ENCODE data around the gene ZNRF3.
"Not testable (repeated sequence)": the region's sequence is repeated elsewhere in the genome, so short reads cannot be mapped to it uniquely, and the experiment has no call there.

Gene ZNRF3

GRCh38 chr22:28995551-28995950 is 112.2 kb downstream of the ZNRF3 start:
- no peak overlapping the region for H3K4me3 ChIP-seq (ENCODE audit: low read length)
- H3K36me3 ChIP-seq (ENCODE audit: control insufficient read depth, low read depth, low read length), result peaks cover 12% of the 10 kb centered on the region
- H3K4me1 ChIP-seq (ENCODE audit: control insufficient read depth, low read depth, low read length), result peaks cover 15% of the 10 kb centered on the region
- H3K27ac ChIP-seq (ENCODE audit: low read length), result no peak overlapping the region
- no peak overlapping the region for H3K9ac ChIP-seq (ENCODE audit: low read length)
- H3K9me3 ChIP-seq (ENCODE audit: control insufficient read depth, low read depth, low read length), result no peaks in the 10 kb centered on the region
- no peaks in the 10 kb centered on the region for H3K27me3 ChIP-seq (ENCODE audit: control insufficient read depth, insufficient read depth, low read length)

- no peak overlapping the region for H3K9ac ChIP-seq (ENCODE audit: low read length)
- H3K4me1 ChIP-seq (ENCODE audit: control insufficient read depth, low read depth, low read length), result peaks cover 19% of the 10 kb centered on the region
- no peak overlapping the region for H3K4me3 ChIP-seq (ENCODE audit: low read length)
- H3K27ac ChIP-seq (ENCODE audit: low read length), result no peak overlapping the region
- no peaks in the 10 kb centered on the region for H3K9me3 ChIP-seq (ENCODE audit: control insufficient read depth, low read depth, low read length)
- H3K27me3 ChIP-seq (ENCODE audit: control insufficient read depth, insufficient read depth, low read length), result no peaks in the 10 kb centered on the region
- H3K36me3 ChIP-seq (ENCODE audit: control insufficient read depth, low read depth, low read length), result peaks cover 7% of the 10 kb centered on the region
These were observed 114.0 kb downstream of the ZNRF3 start for GRCh38 chr22:28997342-28997741.

GRCh38 chr22:28998681-28999080 is 115.3 kb downstream of the ZNRF3 start:
- H3K9ac ChIP-seq (ENCODE audit: low read length), result no peak overlapping the region
- H3K27me3 ChIP-seq (ENCODE audit: control insufficient read depth, insufficient read depth, low read length), result no peaks in the 10 kb centered on the region
- peaks cover 27% of the 10 kb centered on the region for H3K4me1 ChIP-seq (ENCODE audit: control insufficient read depth, low read depth, low read length)
- H3K9me3 ChIP-seq (ENCODE audit: control insufficient read depth, low read depth, low read length), result no peaks in the 10 kb centered on the region
- no peaks in the 10 kb centered on the region for H3K36me3 ChIP-seq (ENCODE audit: control insufficient read depth, low read depth, low read length)
- no peak overlapping the region for H3K4me3 ChIP-seq (ENCODE audit: low read length)
- H3K27ac ChIP-seq (ENCODE audit: low read length), result no peak overlapping the region

GRCh38 chr22:28999510-28999909 is 116.1 kb downstream of the ZNRF3 start:
- H3K4me3 ChIP-seq (ENCODE audit: low read length), result peak overlapping the region; percentile 11
- no peaks in the 10 kb centered on the region for H3K36me3 ChIP-seq (ENCODE audit: control insufficient read depth, low read depth, low read length)
- no peaks in the 10 kb centered on the region for H3K9me3 ChIP-seq (ENCODE audit: control insufficient read depth, low read depth, low read length)
- peak overlapping the region; percentile 73 for H3K27ac ChIP-seq (ENCODE audit: low read length)
- H3K9ac ChIP-seq (ENCODE audit: low read length), result peak overlapping the region; percentile 18
- peaks cover 34% of the 10 kb centered on the region for H3K4me1 ChIP-seq (ENCODE audit: control insufficient read depth, low read depth, low read length)
- H3K27me3 ChIP-seq (ENCODE audit: control insufficient read depth, insufficient read depth, low read length), result no peaks in the 10 kb centered on the region

- Histone ChIP-seq H3K9ac (ENCODE audit: low read length) (peak overlapping the region; percentile 18), H3K4me1 (ENCODE audit: control insufficient read depth, low read depth, low read length) (peaks cover 35% of the 10 kb centered on the region), H3K4me3 (ENCODE audit: low read length) (peak overlapping the region; percentile 11), H3K27ac (ENCODE audit: low read length) (peak overlapping the region; percentile 73), H3K27me3 (ENCODE audit: control insufficient read depth, insufficient read depth, low read length) (no peaks in the 10 kb centered on the region), H3K36me3 (ENCODE audit: control insufficient read depth, low read depth, low read length) (no peaks in the 10 kb centered on the region), H3K9me3 (ENCODE audit: control insufficient read depth, low read depth, low read length) (no peaks in the 10 kb centered on the region)
These were observed 116.7 kb downstream of the ZNRF3 start for GRCh38 chr22:28999919-29000556.

GRCh38 chr22:29000641-29001040 is 117.3 kb downstream of the ZNRF3 start:
- H3K4me1 ChIP-seq (ENCODE audit: control insufficient read depth, low read depth, low read length), result peaks cover 40% of the 10 kb centered on the region
- H3K9me3 ChIP-seq (ENCODE audit: control insufficient read depth, low read depth, low read length), result no peaks in the 10 kb centered on the region
- no peak overlapping the region for H3K27ac ChIP-seq (ENCODE audit: low read length)
- H3K36me3 ChIP-seq (ENCODE audit: control insufficient read depth, low read depth, low read length), result no peaks in the 10 kb centered on the region
- no peaks in the 10 kb centered on the region for H3K27me3 ChIP-seq (ENCODE audit: control insufficient read depth, insufficient read depth, low read length)
- peak overlapping the region; percentile 11 for H3K4me3 ChIP-seq (ENCODE audit: low read length)
- no peak overlapping the region for H3K9ac ChIP-seq (ENCODE audit: low read length)

GRCh38 chr22:29002603-29003002 is 119.2 kb downstream of the ZNRF3 start:
- Histone ChIP-seq H3K36me3 (ENCODE audit: control insufficient read depth, low read depth, low read length) (no peaks in the 10 kb centered on the region), H3K9me3 (ENCODE audit: control insufficient read depth, low read depth, low read length) (no peaks in the 10 kb centered on the region), H3K9ac (ENCODE audit: low read length) (no peak overlapping the region), H3K27me3 (ENCODE audit: control insufficient read depth, insufficient read depth, low read length) (no peaks in the 10 kb centered on the region), H3K27ac (ENCODE audit: low read length) (no peak overlapping the region), H3K4me3 (ENCODE audit: low read length) (no peak overlapping the region), H3K4me1 (ENCODE audit: control insufficient read depth, low read depth, low read length) (peaks cover 40% of the 10 kb centered on the region)

- Histone ChIP-seq H3K27me3 (ENCODE audit: control insufficient read depth, insufficient read depth, low read length) (no peaks in the 10 kb centered on the region), H3K4me3 (ENCODE audit: low read length) (no peak overlapping the region), H3K9ac (ENCODE audit: low read length) (peak overlapping the region; percentile 35), H3K9me3 (ENCODE audit: control insufficient read depth, low read depth, low read length) (no peaks in the 10 kb centered on the region), H3K4me1 (ENCODE audit: control insufficient read depth, low read depth, low read length) (peaks cover 40% of the 10 kb centered on the region), H3K36me3 (ENCODE audit: control insufficient read depth, low read depth, low read length) (no peaks in the 10 kb centered on the region), H3K27ac (ENCODE audit: low read length) (no peak overlapping the region)
These were observed 120.2 kb downstream of the ZNRF3 start for GRCh38 chr22:29003552-29003951.

GRCh38 chr22:29003975-29004646 is 120.7 kb downstream of the ZNRF3 start:
- peak overlapping the region; percentile 35 for H3K9ac ChIP-seq (ENCODE audit: low read length)
- peak overlapping the region; percentile 44 for H3K4me3 ChIP-seq (ENCODE audit: low read length)
- peak overlapping the region; percentile 54 for H3K27ac ChIP-seq (ENCODE audit: low read length)
- H3K9me3 ChIP-seq (ENCODE audit: control insufficient read depth, low read depth, low read length), result no peaks in the 10 kb centered on the region
- peaks cover 42% of the 10 kb centered on the region for H3K4me1 ChIP-seq (ENCODE audit: control insufficient read depth, low read depth, low read length)
- H3K27me3 ChIP-seq (ENCODE audit: control insufficient read depth, insufficient read depth, low read length), result no peaks in the 10 kb centered on the region
- no peaks in the 10 kb centered on the region for H3K36me3 ChIP-seq (ENCODE audit: control insufficient read depth, low read depth, low read length)

- Histone ChIP-seq H3K4me3 (ENCODE audit: low read length) (peak overlapping the region; percentile 44), H3K36me3 (ENCODE audit: control insufficient read depth, low read depth, low read length) (no peaks in the 10 kb centered on the region), H3K27me3 (ENCODE audit: control insufficient read depth, insufficient read depth, low read length) (no peaks in the 10 kb centered on the region), H3K9me3 (ENCODE audit: control insufficient read depth, low read depth, low read length) (no peaks in the 10 kb centered on the region), H3K9ac (ENCODE audit: low read length) (peak overlapping the region; percentile 35), H3K4me1 (ENCODE audit: control insufficient read depth, low read depth, low read length) (peaks cover 36% of the 10 kb centered on the region), H3K27ac (ENCODE audit: low read length) (peak overlapping the region; percentile 30)
These were observed 121.4 kb downstream of the ZNRF3 start for GRCh38 chr22:29004647-29005371.

GRCh38 chr22:29005754-29006153 is 122.4 kb downstream of the ZNRF3 start:
- not testable (repeated sequence) for H3K36me3 ChIP-seq (ENCODE audit: control insufficient read depth, low read depth, low read length); H3K9ac ChIP-seq (ENCODE audit: low read length); H3K27me3 ChIP-seq (ENCODE audit: control insufficient read depth, insufficient read depth, low read length); H3K9me3 ChIP-seq (ENCODE audit: control insufficient read depth, low read depth, low read length); H3K4me3 ChIP-seq (ENCODE audit: low read length); H3K27ac ChIP-seq (ENCODE audit: low read length)
- peaks cover 28% of the 10 kb centered on the region for H3K4me1 ChIP-seq (ENCODE audit: control insufficient read depth, low read depth, low read length)

Data from iPS-18a (cell line).